SJCRH30 (cell line): ENCODE results near the gene ERGIC1. TPM values are rescaled to one million over a fixed set of nuclear protein-coding genes. Genes with fewer than 3 reads are reported as not detected.

Experiments used
- DNase-seq, 2 experiments: peaks; one replicate each; pipeline ENCODE4 v3.0.0-alpha.2; 2015 to 2020
- H3K27ac ChIP-seq: fragments of 250-450 bp; sonication (Bioruptor Pico); 2 replicates; pipeline ENCODE4 v1.5.1; 2020; ENCODE audit warnings: mild to moderate bottlenecking, moderate library complexity
- H3K27me3 ChIP-seq: fragments of 250-450 bp; sonication (Bioruptor Pico); 2 replicates; pipeline ENCODE4 v1.5.1; 2020; ENCODE audit warnings: mild to moderate bottlenecking, moderate library complexity
- H3K36me3 ChIP-seq: fragments of 250-450 bp; sonication (Bioruptor Pico); 2 replicates; pipeline ENCODE4 v1.5.1; 2020; ENCODE audit warnings: mild to moderate bottlenecking, moderate library complexity
- H3K4me1 ChIP-seq: fragments of 250-450 bp; sonication (Bioruptor Pico); 2 replicates; pipeline ENCODE4 v1.5.1; 2020; ENCODE audit warnings: mild to moderate bottlenecking, moderate library complexity
- H3K4me3 ChIP-seq: fragments of 250-450 bp; sonication (Bioruptor Pico); 2 replicates; pipeline ENCODE4 v1.5.1; 2020; ENCODE audit warnings: mild to moderate bottlenecking, moderate library complexity
- H3K9me3 ChIP-seq: fragments of 250-450 bp; sonication (Bioruptor Pico); replicated peaks from 2 replicates; pipeline ENCODE4 v1.5.1; 2020; ENCODE audit warnings: mild to moderate bottlenecking, moderate library complexity
- total RNA-seq: library from RNA; depleted of rRNA; stranded (reverse); fragments of >200 nt; shearing (Covaris generic); gene quantifications from 2 replicates; pipeline ENCODE4 v1.2.3, GENCODE V29; 2014

Gene ERGIC1
- total RNA-seq, 1 experiment from 2014 or later = 83.4 TPM

- no peak for DNase-seq
- Histone ChIP-seq H3K36me3 (0 out of 2 replicates have a peak, but pooled peaks cover 2% of the 10 kb centered on the region), H3K4me1 (no peaks in the 10 kb centered on the region), H3K4me3 (no peak overlapping the region), H3K27me3 (no peaks in the 10 kb centered on the region), H3K27ac (no peak overlapping the region), H3K9me3 (no peaks in the 10 kb centered on the region)
Observed at GRCh38 chr5:172875505-172876279, 41.6 kb downstream of the ERGIC1 start.

- Histone ChIP-seq H3K4me3 (no peak overlapping the region), H3K27me3 (no peaks in the 10 kb centered on the region), H3K27ac (no peak overlapping the region), H3K9me3 (no peaks in the 10 kb centered on the region), H3K36me3 (0 out of 2 replicates have a peak, but pooled peaks cover 2% of the 10 kb centered on the region), H3K4me1 (no peaks in the 10 kb centered on the region)
- no peak for DNase-seq
Observed at GRCh38 chr5:172876578-172876977, 42.5 kb downstream of the ERGIC1 start.

- Histone ChIP-seq H3K4me1 (no peaks in the 10 kb centered on the region), H3K27ac (no peak overlapping the region), H3K4me3 (no peak overlapping the region), H3K36me3 (0 out of 2 replicates have a peak, but pooled peaks cover 2% of the 10 kb centered on the region), H3K27me3 (no peaks in the 10 kb centered on the region), H3K9me3 (no peaks in the 10 kb centered on the region)
- no peak for DNase-seq
Observed at GRCh38 chr5:172877466-172878260, 43.6 kb downstream of the ERGIC1 start.

DNA sequence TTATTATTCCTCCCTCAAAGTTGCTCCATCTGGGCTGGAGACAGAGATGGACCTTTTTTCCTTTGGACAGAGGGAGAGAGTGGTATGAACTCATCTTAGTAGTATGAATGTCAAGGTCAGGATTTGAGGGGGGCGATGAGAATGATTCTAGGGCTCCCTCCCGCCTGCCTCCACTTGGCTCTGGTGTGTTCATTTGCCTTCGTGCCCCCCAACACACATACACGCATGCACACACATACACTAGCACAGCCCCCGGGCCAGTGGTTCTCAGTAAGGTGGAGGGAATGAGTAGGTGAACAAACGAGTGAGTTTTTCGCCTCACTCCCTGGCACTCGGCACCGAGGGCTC lies 44.5 kb downstream of the ERGIC1 start:
- no peak overlapping the region for H3K4me3 ChIP-seq
- no peaks in the 10 kb centered on the region for H3K27me3 ChIP-seq
- no peak overlapping the region for H3K27ac ChIP-seq
- 0 out of 2 replicates have a peak, but pooled peaks cover 1% of the 10 kb centered on the region for H3K36me3 ChIP-seq
- DNase-seq = no peak
- no peaks in the 10 kb centered on the region for H3K4me1 ChIP-seq
- H3K9me3 ChIP-seq = no peaks in the 10 kb centered on the region

- Histone ChIP-seq H3K27me3 (no peaks in the 10 kb centered on the region), H3K9me3 (no peaks in the 10 kb centered on the region), H3K4me3 (no peak overlapping the region), H3K36me3 (no peaks in the 10 kb centered on the region), H3K27ac (no peak overlapping the region), H3K4me1 (no peaks in the 10 kb centered on the region)
- DNase-seq = no peak
Observed at GRCh38 chr5:172878933-172879752, 45.1 kb downstream of the ERGIC1 start.

GRCh38 chr5:172881691-172882370 lies 47.8 kb downstream of the ERGIC1 start:
- Histone ChIP-seq H3K9me3 (no peaks in the 10 kb centered on the region), H3K4me3 (no peak overlapping the region), H3K36me3 (no peaks in the 10 kb centered on the region), H3K27me3 (no peaks in the 10 kb centered on the region), H3K4me1 (no peaks in the 10 kb centered on the region), H3K27ac (no peak overlapping the region)
- DNase-seq = no peak

DNA sequence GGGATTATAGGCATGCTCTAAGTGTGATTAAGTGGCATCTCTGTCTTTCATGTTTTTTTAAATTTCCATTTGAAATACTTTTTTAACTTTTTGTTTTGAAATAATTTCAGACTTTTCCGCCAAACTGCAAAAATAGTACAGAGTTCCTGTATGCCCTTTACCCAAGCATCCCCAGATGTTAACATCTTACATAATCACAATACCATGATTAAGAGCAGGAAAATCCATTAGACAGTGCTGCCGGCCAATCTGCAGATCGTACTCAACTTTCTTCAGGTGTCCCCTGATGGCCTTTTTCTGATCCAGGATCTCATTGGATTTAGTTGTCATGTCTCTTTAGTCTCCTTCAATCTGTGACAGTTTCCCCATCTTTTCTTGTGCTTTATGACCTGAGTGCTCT lies 49.0 kb downstream of the ERGIC1 start:
- H3K9me3 ChIP-seq = no peaks in the 10 kb centered on the region
- H3K27ac ChIP-seq = no peak overlapping the region
- DNase-seq = no peak
- no peak overlapping the region for H3K4me3 ChIP-seq
- no peaks in the 10 kb centered on the region for H3K36me3 ChIP-seq
- no peaks in the 10 kb centered on the region for H3K4me1 ChIP-seq
- H3K27me3 ChIP-seq = no peaks in the 10 kb centered on the region

- peaks cover 5% of the 10 kb centered on the region for H3K36me3 ChIP-seq
- H3K9me3 ChIP-seq = no peaks in the 10 kb centered on the region
- H3K4me1 ChIP-seq = no peaks in the 10 kb centered on the region
- DNase-seq = no peak
- no peak overlapping the region for H3K27ac ChIP-seq
- no peak overlapping the region for H3K4me3 ChIP-seq
- no peaks in the 10 kb centered on the region for H3K27me3 ChIP-seq
Observed at GRCh38 chr5:172885597-172886340, 51.7 kb downstream of the ERGIC1 start.

- Histone ChIP-seq H3K36me3 (peaks cover 5% of the 10 kb centered on the region), H3K27me3 (no peaks in the 10 kb centered on the region), H3K4me1 (no peaks in the 10 kb centered on the region), H3K4me3 (no peak overlapping the region), H3K27ac (no peak overlapping the region), H3K9me3 (no peaks in the 10 kb centered on the region)
- DNase-seq = no peak
Observed at GRCh38 chr5:172886476-172886875, 52.4 kb downstream of the ERGIC1 start.

DNA sequence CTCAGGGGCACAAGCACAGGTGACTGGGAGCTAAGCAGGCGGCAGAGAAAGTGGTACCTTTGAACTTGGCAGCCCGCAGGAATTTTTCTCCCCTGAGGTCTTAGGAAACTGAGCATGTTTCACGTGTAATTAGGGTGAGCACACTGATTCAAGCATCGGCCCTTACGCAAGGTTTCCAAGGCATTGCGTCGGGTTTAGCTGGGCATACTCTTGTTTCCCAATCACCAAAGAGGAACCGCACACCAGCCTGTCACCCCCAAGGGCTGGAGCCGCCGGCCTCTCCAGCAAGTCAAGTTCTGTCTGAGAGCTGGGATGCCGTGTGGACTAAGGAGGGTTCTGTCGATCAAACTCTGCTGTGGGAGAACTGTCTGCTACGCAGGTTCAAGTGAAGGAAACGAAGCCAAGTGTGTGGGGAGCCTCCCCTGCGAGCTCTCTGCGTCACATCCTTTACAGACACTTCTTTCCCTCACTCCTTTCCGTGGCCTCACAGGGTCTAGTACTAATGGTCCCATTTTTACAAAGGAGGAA lies 53.0 kb downstream of the ERGIC1 start:
- peaks cover 5% of the 10 kb centered on the region for H3K36me3 ChIP-seq
- H3K27me3 ChIP-seq = no peaks in the 10 kb centered on the region
- no peak overlapping the region for H3K4me3 ChIP-seq
- no peak overlapping the region for H3K27ac ChIP-seq
- no peaks in the 10 kb centered on the region for H3K4me1 ChIP-seq
- no peaks in the 10 kb centered on the region for H3K9me3 ChIP-seq
- no peak for DNase-seq

- H3K36me3 ChIP-seq = peaks cover 5% of the 10 kb centered on the region
- no peak for DNase-seq
- no peaks in the 10 kb centered on the region for H3K9me3 ChIP-seq
- H3K27ac ChIP-seq = no peak overlapping the region
- H3K4me1 ChIP-seq = no peaks in the 10 kb centered on the region
- H3K27me3 ChIP-seq = no peaks in the 10 kb centered on the region
- no peak overlapping the region for H3K4me3 ChIP-seq
Observed at GRCh38 chr5:172887692-172888091, 53.6 kb downstream of the ERGIC1 start.

DNA sequence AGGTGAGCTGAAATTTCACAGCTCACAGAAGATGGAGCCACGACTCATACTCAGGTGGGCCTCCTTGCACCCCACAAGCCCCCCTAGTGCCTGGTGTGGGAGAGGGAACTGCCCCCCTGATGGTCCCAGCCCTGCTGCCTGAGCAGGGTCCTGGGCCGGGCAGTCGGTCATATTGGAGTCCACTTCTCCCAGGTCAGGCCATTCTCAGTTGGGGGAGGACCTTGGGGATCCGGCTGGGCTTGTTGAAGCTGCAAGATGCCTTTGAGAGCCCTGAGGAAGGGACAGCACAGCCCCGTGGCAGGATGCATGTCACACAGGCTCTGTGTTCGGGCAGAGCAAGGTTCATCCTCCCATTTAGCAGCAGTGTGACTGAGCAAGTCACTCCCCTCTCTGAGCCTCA lies 56.6 kb downstream of the ERGIC1 start:
- H3K9me3 ChIP-seq = no peaks in the 10 kb centered on the region
- H3K4me1 ChIP-seq = no peaks in the 10 kb centered on the region
- no peaks in the 10 kb centered on the region for H3K27me3 ChIP-seq
- H3K27ac ChIP-seq = no peak overlapping the region
- no peak for DNase-seq
- no peak overlapping the region for H3K4me3 ChIP-seq
- H3K36me3 ChIP-seq = peaks cover 5% of the 10 kb centered on the region

- no peak for DNase-seq
- Histone ChIP-seq H3K36me3 (peaks cover 5% of the 10 kb centered on the region), H3K27ac (no peak overlapping the region), H3K9me3 (no peaks in the 10 kb centered on the region), H3K27me3 (no peaks in the 10 kb centered on the region), H3K4me3 (no peak overlapping the region), H3K4me1 (peaks cover 1% of the 10 kb centered on the region; the same call in 1 of the 2 replicates)
Observed at GRCh38 chr5:172891716-172892421, 57.8 kb downstream of the ERGIC1 start.
